Hematopoietic multipotent progenitor cell treated with erythropoietin and hydrocortisone succinate and interleukin-3 and kit ligand, for 4 days (in vitro differentiated cells): ENCODE measurements around the gene SFTPB.
A peak's percentile ranks its signal among the peaks of the same experiment; 100 is the strongest.
"Not testable (repeated sequence)": the region's sequence is repeated elsewhere in the genome, so short reads cannot be mapped to it uniquely, and the experiment has no call there.

Experiments
- DNase-seq: peaks from one replicate; pipeline ENCODE4 v3.0.0-alpha.2; 2015

SFTPB gene

DNA sequence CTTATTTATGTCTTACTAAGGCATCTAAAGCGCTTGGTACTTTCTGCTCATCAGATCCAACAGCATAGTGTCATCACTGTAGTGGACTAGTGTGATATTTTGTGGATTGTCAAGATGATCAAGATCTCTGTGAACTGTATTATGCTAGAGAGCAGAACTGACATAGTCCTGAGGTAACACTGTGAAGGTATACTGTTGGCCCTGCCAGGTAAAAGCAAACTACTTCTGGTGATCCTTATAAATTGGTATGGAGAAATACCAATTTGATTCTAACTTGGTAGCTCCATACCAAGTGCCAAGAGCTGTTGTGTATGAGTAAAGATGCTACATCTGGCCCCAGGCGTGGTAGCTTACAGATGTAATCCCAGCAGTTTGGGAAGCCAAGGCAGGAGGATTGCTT is 15.9 kb downstream of the SFTPB start:
- DNase-seq, result no peak

DNA sequence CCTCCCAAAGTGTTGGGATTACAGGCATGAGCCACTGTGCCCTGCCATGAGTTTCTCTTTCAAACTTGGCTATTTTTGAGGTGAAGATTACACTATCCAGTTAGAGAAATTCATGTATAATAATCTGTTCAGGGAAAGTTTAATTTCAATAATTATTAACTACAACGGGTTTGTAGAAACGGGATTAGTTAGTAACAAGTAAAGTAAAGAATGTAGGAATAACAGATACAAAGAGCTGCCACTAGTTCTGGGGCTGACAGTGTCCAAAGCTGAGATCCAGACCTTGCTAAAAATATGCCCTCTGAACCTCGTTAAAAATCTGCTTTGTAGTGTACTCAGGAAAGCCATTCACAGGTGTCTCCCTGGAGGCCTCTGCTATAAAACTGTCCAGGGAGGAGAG is 16.9 kb downstream of the SFTPB start:
- DNase-seq, result no peak

DNA sequence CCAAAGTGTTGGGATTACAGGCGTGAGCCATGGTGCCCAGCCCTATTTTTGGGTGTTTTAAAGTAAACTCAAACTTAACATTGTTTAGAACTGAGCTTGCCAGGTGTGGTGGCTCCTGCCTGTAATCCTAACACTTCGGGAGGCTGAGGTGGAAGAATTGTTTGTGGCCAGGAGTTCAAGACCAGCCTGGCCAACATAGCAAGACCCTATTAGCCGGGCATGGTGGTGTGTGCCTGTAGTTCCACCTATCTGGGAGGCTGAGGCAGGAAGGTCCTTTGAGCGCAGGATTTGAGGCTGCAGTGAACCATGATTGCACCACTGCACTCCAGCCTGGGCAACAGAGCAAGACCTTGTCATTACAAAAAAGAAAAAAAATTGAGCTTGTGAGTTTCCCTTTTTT is 17.5 kb downstream of the SFTPB start:
- no peak for DNase-seq

- DNase-seq, result no peak
Observed at GRCh38 chr2:85649201-85650190, 18.5 kb downstream of the SFTPB start.

DNA sequence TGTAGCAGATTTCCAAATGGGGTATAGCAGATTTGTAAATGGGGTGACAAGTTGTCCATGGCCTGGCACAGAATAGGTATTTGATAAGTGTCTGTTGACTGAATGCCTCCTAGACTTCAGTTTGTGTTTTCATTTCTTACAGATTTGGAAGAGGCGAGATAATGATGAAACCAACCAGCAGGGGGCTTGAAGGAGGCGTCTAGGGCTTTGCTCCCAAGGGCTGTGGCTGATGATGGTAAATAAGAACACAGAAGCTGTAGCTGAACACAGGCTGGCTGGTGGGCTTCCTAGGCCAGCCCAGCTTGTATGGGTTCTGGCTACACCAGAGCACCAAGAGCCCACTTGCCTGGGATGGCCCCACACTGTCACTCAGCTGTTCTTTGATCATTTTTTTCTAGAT is 19.4 kb downstream of the SFTPB start:
- peak; percentile 79 for DNase-seq

GRCh38 chr2:85647823-85648526 is 20.0 kb downstream of the SFTPB start:
- DNase-seq, result no peak

- peak; percentile 61 for DNase-seq
Observed at GRCh38 chr2:85646166-85646565, 21.8 kb downstream of the SFTPB start.

- no peak for DNase-seq
Observed at GRCh38 chr2:85644909-85645308, 23.1 kb downstream of the SFTPB start.

DNA sequence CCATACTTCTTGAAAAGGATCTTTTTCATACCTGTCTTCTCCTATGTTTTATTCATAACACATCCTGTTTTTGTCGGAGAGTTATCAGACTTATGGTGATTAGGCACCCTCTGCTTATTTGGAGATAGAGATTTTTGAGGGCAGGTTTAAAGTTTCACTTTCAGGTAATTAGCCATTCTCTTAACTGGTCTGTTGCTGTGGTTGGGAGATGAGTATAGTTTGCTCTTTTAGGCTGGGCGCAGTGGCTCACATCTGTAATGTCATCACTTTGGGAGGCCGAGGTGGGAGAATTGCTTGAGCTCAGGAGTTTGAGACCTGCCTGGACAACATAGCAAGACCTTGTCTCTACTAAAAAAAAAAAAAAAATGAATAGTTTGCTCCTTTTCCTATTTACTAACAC is 25.3 kb downstream of the SFTPB start:
- no peak for DNase-seq

- no peak for DNase-seq
Observed at GRCh38 chr2:85635636-85636035, 32.4 kb downstream of the SFTPB start.

GRCh38 chr2:85635011-85635410 is 33.0 kb downstream of the SFTPB start:
- no peak for DNase-seq

GRCh38 chr2:85631316-85631715 is 36.7 kb downstream of the SFTPB start:
- DNase-seq, result no peak

DNA sequence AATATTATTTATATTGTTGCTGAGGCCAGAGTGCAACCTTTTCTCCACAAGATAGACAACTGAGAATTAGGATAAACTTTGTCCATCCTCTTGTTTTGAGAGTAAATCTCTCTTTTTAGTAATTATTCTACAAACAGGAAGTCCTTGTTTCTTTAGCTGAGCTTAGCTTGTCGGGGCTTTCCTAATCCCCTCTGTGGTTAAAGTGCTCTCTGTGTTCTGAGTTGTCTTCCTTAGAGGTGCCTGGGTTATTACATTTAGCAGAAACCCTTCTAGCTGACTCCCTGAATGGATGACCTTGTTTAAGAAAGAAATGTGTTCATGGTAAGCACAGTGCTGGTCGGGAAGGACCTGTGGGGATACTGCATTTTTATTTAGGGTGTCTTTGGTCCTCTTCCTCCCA is 39.3 kb downstream of the SFTPB start:
- DNase-seq, result no peak

- DNase-seq, result no peak
Observed at GRCh38 chr2:85623991-85624390, 44.0 kb downstream of the SFTPB start.

DNA sequence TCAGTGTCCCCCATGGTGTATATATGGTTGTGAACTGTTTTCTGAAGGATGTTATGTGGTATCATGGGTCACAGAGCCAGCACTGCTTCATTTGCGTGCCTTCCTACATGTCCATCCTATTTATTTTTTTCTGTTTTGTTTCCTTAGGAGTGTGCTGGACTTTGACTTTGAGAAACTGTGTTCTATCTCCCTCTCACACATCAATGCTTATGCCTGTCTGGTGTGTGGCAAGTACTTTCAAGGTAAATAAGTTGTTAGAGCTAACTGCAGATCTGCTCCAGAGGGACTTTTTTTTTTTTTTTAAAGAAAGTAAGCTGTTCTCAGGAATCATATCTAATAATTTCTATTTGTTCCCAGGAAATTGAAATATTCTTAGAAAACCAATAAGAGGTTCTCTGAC is 46.7 kb downstream of the SFTPB start:
- no peak for DNase-seq

GRCh38 chr2:85619617-85620016 is 48.4 kb downstream of the SFTPB start:
- no peak for DNase-seq

DNA sequence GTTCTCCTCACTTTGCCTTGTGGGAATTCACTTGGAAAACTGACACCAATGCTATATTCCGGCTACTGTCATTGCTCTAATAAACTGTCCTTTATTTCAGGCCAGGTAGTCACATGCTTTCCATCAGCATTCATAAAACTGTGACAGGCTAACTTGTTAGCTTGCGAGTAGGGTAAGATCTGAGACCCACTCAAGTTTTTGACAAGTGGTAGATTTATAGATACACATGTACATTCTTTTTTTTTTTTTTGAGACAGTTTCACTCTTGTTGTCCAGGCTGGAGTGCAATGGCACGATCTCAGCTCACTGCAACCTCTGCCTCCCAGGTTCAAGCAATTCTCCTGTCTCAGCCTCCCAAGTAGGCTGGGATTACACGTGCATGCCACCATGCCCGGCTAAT is 50.3 kb downstream of the SFTPB start:
- DNase-seq, result not testable (repeated sequence)

GRCh38 chr2:85615413-85615728 is 52.6 kb downstream of the SFTPB start:
- DNase-seq, result no peak

GRCh38 chr2:85614757-85615156 is 53.2 kb downstream of the SFTPB start:
- DNase-seq, result not testable (repeated sequence)

GRCh38 chr2:85613717-85614515 is 54.1 kb downstream of the SFTPB start:
- no peak for DNase-seq

DNA sequence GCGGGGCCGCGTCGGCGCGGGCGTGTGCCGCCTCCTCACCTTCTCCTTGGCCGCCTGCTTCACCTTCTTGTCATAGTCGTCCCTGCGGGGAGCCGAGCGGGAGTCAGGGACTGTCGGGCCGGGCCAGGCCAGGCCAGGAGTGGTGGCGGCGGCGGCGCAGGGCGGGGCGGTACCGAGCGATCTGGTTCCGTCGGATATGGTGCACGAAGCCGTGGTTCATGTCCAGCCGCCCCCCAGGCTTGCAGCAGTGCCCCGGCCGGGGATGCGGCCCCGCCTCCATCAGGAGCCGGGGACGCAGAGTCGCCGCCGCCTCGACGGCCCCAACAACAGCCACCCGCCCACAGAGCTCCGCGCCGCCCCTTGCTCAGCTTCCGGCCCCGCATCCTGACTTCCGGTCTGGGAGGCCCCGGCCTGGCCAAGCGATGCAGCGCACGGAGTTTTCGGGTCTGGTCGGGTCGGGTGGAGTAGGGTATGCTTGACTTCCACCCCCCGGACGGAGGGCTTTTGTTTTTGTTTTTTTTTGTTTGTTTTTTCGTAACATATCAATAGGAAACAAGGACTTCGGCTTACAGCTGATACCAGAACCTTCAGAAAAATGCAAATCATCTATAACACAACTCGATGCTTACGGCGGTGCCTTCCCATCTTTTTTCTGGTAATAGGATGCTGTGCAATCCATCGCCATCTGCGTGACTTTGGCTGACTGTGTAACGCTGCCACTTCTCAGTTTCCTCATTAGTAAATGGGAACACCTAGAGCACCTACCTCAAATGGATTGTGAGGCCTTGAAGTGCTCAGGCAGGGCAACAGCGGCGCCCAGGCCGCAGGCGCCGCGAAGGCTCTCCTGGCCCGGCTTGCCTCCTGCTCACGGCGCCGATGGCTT is 56.1 kb downstream of the SFTPB start, which contains the start of gene C2orf68:
TSS of gene C2orf68 (minus strand) at position 362 of the 883 bp plus-strand sequence. CDS start at position 280, 82 bp downstream.
- DNase-seq, result peak; percentile 97

DNA sequence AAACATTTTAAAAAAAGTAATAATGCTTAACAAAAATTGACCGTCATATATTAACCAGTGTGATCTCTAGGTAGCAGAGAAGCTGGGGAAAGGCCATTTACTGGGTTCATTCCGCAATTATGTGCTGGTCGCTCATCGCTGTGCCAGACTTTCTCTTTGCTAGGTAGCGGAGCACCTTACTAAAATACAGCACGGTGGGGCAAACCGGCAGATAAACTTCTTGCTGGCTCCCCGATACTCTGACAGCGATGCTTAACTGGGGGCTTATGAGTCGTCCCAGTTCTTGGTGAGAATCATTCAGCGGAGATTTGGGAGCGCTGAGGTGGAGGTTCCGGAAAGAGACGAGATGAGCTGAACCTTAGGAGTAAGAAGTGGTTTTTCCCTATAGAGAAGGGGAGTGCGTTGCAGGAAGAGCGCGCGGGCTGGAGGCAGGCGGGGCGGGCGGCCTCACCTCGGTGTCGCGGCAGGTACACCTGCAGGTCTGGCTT is 56.7 kb downstream of the SFTPB start:
- peak; percentile 33 for DNase-seq
